ENCODE measurements around the gene LHCGR. TPM values are rescaled to one million over a fixed set of nuclear protein-coding genes. Genes with fewer than 3 reads are reported as not detected.
"Not testable (repeated sequence)": the region's sequence is repeated elsewhere in the genome, so short reads cannot be mapped to it uniquely, and the experiment has no call there.

LHCGR gene
- total RNA-seq, 1 experiment from 2014 or later, result not detected

GRCh38 chr2:48747319-48747718 lies 8.2 kb downstream of the LHCGR start:
- DNase-seq (ENCODE audit: low read depth), result no peak

GRCh38 chr2:48739236-48739635 lies 16.3 kb downstream of the LHCGR start:
- not testable (repeated sequence) for DNase-seq (ENCODE audit: low read depth)

- DNase-seq (ENCODE audit: low read depth), result peak; percentile 96
These were observed 16.7 kb downstream of the LHCGR start for GRCh38 chr2:48738806-48739205.

GRCh38 chr2:48736251-48736650 lies 19.3 kb downstream of the LHCGR start:
- DNase-seq (ENCODE audit: low read depth), result no peak

GRCh38 chr2:48734576-48735303 lies 20.8 kb downstream of the LHCGR start:
- peak; percentile 81 for DNase-seq (ENCODE audit: low read depth)

GRCh38 chr2:48733067-48733503 lies 22.4 kb downstream of the LHCGR start:
- no peak for DNase-seq (ENCODE audit: low read depth)

GRCh38 chr2:48728840-48729239 lies 26.7 kb downstream of the LHCGR start:
- DNase-seq (ENCODE audit: low read depth), result peak; percentile 37

GRCh38 chr2:48728295-48728694 lies 27.2 kb downstream of the LHCGR start:
- no peak for DNase-seq (ENCODE audit: low read depth)

- no peak for DNase-seq (ENCODE audit: low read depth)
These were observed 28.0 kb downstream of the LHCGR start for GRCh38 chr2:48727560-48727959.

GRCh38 chr2:48725696-48726494 lies 29.6 kb downstream of the LHCGR start:
- no peak for DNase-seq (ENCODE audit: low read depth)

GRCh38 chr2:48724278-48724677 lies 31.2 kb downstream of the LHCGR start:
- DNase-seq (ENCODE audit: low read depth), result no peak

- DNase-seq (ENCODE audit: low read depth), result peak; percentile 83
These were observed 32.4 kb downstream of the LHCGR start for GRCh38 chr2:48723129-48723528.

GRCh38 chr2:48722391-48722790 lies 33.1 kb downstream of the LHCGR start:
- peak; percentile 48 for DNase-seq (ENCODE audit: low read depth)

- DNase-seq (ENCODE audit: low read depth), result no peak
These were observed 34.4 kb downstream of the LHCGR start for GRCh38 chr2:48721158-48721557.

GRCh38 chr2:48719480-48720177 lies 35.9 kb downstream of the LHCGR start:
- DNase-seq (ENCODE audit: low read depth), result peak; percentile 57

- DNase-seq (ENCODE audit: low read depth), result no peak
These were observed 37.7 kb downstream of the LHCGR start for GRCh38 chr2:48717846-48718245.

- no peak for DNase-seq (ENCODE audit: low read depth)
These were observed 39.6 kb downstream of the LHCGR start for GRCh38 chr2:48715956-48716355.

- peak; percentile 48 for DNase-seq (ENCODE audit: low read depth)
These were observed 40.3 kb downstream of the LHCGR start for GRCh38 chr2:48715042-48715899.

- DNase-seq (ENCODE audit: low read depth), result peak; percentile 64
These were observed 41.3 kb downstream of the LHCGR start for GRCh38 chr2:48714245-48714644.

- peak; percentile 25 for DNase-seq (ENCODE audit: low read depth)
These were observed 41.9 kb downstream of the LHCGR start for GRCh38 chr2:48713647-48714046.

- no peak for DNase-seq (ENCODE audit: low read depth)
These were observed 43.4 kb downstream of the LHCGR start for GRCh38 chr2:48712151-48712550.
